ENCODE results near the gene EHD4.

The EHD4 gene

DNA sequence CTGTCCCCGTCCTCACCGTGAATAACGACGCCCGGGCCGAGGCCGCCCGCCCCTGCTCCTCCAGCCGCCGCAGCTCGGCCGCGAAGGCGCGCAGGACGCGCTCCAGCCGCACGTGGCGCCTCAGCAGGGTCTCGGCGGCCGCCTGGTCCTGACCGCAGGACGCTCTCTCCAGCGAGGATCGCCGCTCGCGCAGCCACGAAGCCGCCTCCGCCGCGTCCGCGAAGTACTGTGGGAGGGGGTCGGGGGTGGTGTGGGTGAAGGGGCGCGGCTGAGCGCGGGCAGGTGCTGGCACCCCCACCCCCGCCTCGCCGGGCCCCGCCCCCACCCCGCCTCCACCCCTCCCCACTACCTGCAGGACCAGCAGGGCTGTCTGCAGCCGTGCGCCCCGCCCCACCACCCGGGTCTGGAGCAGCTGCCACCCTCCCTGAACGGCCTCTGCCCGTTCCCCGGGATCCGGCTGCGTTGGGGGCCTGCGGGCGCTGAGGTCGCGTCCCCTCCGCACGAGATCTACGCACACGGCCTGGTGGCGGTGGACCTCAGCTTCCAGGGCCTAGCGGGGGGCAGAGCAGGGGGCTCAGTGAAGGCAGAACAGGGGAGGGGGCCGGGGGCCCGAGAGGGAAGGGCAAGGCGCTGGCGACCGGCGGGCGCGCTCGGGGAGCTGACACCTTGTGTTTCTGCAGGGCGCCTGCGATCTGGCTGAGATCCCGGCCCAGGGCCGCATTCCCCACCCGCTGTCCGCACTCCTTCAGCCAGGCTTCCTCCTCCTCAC is 90.3 kb downstream of the EHD4 start:
- no peak for DNase-seq (ENCODE audit: low read depth in 4 of 4, low spot score in 1 of 4)

DNA sequence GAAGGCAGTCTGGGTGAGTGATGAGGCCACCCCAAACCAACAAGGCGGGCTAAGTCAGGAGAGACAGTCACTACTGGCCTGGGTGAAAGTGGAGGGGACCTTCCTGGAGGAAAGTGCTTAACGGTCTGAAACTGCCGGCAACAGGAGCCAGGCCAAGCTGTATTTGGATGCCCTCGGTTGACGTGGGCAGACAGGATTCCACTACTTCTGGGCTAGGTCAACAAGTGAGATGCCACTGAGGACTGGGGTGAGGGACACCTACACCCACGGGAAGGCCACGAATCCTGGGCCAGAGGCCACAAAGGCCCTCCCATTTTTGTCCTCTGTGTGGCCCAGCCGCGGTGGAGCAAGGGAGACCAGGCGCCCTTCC is 90.8 kb downstream of the EHD4 start:
- DNase-seq (ENCODE audit: low read depth in 4 of 4, low spot score in 1 of 4) = no peak

DNA sequence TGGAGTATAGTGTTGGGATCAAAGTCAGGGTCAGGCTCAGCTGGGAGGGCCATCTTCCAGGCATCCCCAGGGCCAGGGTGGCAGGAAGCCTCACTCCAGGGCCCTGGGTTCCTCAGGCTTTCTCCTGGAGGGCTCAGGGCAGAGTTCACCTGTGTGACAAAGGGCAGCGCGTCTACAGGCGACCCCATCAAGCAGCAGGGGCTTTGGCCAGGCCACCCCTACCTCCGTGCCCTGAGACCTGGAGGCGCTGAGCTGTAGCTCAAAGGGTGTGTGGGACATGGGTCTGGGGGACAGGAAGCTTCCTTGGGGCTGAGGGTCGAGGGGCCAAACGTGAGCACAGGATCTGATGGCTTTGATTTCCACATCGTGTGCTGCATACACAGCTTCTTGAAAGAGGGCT is 91.3 kb downstream of the EHD4 start:
- no peak for DNase-seq (ENCODE audit: low read depth in 4 of 4, low spot score in 1 of 4)

DNA sequence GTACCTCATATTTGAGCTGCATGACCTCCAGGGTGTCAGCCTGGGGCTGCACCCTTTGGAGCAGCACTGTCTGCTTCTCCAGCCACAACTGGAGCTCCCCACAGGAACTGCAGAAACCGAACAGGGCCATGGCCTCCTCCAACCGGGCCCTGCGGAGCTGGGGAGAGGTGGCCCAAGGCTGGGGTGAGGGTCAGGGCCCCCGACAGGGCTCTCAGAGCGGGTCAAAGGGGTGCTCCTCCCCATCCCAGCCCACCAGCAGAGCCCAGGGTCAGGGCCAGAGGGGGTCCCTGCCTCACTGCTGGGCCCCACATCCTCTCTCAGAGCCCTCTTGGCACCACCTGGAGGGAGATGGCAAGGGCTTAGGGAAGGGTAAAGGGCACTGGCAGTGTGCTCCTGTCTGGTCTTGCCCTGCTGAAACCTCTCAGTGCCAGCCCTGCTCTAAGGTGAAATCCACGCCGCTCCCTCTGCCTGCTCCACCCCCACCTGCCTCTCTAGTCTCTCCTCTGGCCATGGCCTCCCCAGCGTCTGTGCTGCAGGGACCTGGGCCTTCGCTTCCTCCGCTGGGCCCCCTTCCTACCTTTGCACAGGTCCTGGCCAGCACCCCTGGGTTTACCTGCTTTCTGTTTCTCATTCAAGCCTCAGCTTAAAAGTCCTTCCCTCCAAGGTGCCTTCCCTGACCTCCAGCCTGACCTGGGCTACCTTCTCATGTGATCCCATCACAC is 92.0 kb downstream of the EHD4 start:
- no peak for DNase-seq (ENCODE audit: low read depth in 4 of 4, low spot score in 1 of 4)

DNA sequence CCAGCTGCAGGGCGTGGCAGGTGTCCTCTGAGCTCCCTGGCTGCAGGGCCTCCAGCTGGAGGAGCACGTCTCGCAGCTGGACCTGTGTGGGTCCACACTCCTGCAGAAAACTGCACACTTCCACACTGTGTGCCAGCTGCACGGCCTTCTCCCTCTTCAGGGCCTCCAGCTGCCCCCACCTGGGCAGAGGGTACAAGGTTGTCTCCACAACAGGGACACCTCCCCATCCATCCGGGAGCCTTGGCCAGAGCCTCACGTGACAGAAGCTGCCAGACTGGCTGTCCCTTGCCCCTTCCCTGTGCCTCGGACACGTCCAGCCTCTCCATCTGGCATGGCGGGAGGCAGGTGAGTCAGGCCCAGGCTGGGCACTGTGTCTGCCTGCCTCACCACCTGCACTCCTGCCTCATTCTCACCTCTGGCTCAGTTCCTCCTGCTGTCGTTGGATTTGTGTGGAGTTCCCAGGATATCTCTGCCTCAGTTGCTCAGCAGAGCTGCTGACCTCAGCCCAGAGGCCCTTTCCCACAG is 93.0 kb downstream of the EHD4 start:
- no peak for DNase-seq (ENCODE audit: low read depth in 4 of 4, low spot score in 1 of 4)

DNA sequence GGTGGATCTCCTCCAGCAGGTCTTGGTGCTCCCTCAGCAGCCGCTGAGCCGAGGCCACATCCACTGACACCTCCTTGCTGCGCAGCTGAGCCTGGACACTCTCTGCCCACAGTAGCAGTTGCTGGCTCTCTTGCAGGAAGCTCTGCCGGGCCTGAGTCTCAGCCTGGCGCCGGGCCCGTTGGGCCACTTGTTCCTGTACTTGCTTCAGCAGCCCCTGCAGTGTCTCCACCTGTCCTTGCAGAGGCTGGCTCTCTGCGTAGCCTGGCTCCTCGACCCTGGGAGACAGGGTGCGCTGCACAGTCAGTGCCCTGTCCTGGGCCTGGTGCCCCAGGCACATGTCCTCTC is 94.0 kb downstream of the EHD4 start:
- DNase-seq (ENCODE audit: low read depth in 4 of 4, low spot score in 1 of 4) = no peak

DNA sequence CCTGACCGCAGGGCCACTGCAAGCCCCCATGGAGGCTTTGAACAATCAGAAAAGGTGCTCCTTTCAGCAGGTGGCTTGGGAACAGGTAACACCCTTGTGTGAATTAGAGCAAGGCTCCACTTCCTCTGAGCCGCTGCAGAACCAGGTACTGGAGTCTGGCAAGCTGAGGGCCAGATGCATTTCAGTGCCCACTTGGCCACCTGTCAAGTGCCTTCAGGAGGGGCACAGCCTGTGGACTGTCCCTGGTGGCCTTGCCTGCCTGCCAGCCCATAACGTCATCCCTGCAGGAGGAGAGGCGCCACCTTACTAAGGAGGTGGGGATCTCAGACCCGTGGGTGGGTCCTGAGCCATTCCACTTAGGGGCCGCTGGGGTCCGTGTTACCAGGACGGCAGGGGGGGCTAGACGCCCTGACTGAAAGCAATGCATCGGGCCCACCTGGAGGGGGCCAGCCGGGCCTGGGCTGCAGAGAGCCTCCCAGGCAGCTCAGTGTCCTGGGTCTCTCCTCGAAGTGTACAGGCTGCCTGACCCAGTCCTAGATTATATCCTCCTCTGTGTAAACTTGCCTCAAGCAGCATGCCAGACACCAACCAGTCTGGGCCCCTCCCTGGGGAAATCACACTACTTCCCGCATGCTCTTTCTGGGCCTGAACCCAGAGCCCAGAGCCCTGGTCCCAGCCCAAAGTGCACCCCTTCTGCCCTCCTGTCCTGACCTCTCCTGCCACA is 94.6 kb downstream of the EHD4 start:
- DNase-seq (ENCODE audit: low read depth in 4 of 4, low spot score in 1 of 4) = no peak

DNA sequence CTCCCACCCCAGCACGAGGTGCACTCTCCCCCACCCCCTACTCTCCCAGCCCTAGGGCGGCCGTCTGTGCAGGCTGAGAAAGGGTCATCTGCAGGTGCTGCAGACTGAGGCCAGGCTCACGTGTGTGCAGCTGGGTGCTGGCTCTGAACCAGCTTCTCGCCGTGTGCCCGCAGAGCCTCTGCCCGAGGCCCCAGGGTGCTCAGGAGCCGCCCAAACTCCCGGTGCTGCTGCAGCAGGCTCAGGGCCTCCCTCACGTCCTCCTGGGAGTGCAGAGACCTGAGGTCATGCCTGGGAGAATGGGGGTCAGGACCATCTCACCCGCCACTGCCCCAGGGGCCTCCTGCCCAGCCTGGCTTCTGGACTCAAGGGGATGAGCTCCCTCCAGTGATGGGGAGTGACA is 95.7 kb downstream of the EHD4 start:
- no peak for DNase-seq (ENCODE audit: low read depth in 4 of 4, low spot score in 1 of 4)

DNA sequence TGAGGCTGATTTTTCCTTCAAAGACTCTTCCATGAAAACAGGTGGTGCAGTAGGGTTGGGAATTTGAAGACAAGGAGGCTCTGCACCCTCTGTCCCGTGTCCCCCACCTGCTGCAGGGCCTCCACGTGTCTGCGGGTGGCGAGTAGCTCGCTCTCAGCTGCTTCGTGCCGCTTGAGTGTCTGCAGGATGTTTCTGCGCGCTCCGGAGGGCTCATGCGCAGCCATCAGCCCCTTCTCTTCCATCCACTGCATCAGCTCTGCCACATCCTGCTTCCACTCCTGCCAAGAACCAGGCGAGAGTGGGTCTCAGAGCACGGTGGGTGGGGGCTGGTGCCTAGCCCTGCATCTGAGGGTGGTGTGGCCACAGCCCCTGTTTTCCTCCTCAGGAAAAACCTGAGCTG is 96.3 kb downstream of the EHD4 start:
- no peak for DNase-seq (ENCODE audit: low read depth in 4 of 4, low spot score in 1 of 4)

DNA sequence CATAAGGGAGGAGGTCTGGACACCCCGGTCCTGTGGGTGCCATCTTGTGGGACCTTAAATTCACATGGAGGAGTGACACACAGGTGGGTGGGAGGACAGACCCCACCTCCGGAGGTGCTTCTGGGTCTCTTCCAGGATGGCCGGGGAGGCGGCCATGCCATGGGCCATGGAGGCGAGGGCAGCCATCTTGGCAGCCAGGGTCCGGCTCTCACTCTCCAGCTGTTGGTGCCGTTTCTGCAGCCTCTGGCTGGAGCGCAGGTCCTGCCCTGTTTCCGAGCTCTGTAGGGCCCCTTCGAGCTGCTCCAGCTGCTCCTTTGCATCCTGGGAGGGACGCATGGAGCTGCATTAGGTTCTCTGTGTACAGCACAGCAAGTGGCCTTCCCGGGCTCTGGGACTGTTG is 97.6 kb downstream of the EHD4 start:
- DNase-seq (ENCODE audit: low read depth in 4 of 4, low spot score in 1 of 4) = no peak

DNA sequence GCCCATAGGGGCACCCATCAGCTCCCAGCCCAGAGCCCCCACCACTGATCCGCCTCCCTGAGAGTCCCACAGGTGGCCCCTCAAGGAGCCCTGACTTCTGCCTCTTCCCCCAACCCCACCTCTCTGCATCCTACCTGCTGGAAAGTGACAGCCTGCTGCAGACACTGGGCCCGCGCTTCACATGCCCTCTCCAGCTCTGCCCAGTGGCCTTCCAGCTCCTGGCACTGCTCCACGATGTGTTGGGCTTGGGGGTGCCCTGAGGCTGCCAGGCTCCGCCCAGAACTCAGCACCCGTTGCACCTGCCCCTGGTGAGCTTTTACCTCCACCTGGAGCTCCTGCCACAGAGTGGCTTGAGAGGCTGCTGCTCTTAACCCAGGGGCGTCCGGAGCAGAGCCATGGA is 98.6 kb downstream of the EHD4 start:
- no peak for DNase-seq (ENCODE audit: low read depth in 4 of 4, low spot score in 1 of 4)

DNA sequence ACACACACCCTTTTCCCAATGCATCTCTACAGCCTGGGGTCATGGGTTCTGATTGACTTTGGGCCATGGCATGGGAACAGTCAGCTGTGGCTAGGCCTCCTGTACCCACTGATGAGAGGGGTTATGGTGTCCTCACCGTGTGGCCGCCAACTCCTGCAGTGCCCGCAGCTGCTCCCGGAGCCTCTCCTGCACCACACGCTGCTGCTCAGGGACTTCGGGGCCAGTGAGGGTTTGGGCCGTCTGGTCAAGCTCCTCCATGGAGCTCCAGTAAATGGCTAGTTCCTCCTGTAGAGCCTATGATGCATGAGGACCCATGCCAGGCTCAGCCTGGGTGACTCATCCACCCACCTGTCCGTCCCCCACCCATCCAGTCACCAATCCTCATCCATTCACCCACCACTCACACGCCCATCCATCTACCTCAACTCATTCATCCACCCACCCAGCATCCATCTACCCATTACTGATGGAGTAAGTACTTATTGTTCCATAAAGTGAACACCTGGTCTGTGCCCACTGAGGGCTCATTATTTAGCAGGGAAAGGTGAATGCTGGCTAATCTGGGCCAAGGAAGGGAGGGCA is 100.1 kb downstream of the EHD4 start:
- DNase-seq (ENCODE audit: low read depth in 4 of 4, low spot score in 1 of 4) = no peak

DNA sequence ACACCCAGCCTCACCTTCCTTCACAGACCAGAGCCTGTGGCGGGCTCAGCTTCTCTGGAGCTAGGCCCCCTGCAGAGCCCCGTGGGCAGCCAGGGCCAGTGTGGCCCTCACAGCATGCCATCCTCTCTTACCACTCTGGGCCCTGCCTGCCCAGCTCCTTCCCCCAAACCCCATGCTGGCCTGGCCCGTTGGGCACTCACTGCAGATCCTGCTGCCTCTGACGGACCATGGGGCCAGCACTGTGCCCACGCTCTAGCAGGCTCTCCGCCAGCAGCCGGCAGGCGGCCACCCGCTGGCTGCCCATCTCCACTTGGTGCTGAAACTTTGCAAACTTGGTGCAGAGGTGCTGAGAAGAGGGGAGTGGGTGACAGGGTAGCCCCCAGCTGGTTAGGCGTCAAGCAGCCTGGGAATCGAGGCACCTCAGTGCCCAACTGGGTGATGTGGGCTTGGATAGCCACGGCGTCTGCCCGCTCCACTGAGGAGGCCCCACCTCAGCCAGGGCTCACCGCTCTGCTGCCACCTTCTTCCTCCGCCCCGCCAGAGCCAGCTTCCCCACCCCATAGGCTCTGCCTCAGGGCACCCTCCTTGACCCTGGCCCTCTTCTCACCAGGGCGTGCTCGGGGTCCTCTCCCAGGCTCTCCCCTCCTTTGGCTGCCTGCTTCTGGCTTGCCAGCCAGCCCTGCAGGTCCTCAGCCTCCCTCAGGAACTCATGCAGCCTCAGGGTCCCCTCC is 101.0 kb downstream of the EHD4 start:
- DNase-seq (ENCODE audit: low read depth in 4 of 4, low spot score in 1 of 4) = no peak

DNA sequence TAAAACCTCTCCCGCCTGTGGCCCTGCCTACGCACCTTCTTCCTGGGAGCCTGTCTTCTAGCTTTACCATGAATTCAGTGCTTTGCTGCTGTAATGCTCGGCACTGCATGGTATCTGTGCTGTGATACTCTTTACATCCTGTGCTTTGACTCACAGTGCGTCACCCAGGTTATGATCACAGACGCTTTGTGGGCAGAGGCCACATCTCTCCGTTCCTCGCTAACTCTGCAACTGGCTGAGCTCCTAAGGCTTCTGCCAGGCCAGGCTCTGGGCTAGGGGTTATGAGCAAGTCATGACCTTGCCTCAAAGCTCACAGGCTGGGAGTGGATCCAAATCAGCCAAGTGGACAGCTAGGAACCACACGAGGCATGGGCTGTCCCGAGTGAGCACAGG is 101.7 kb downstream of the EHD4 start:
- peak in 3 of 4 experiments; percentile 34 to 56 (median 38) for DNase-seq (ENCODE audit: low read depth in 4 of 4, low spot score in 1 of 4)

DNA sequence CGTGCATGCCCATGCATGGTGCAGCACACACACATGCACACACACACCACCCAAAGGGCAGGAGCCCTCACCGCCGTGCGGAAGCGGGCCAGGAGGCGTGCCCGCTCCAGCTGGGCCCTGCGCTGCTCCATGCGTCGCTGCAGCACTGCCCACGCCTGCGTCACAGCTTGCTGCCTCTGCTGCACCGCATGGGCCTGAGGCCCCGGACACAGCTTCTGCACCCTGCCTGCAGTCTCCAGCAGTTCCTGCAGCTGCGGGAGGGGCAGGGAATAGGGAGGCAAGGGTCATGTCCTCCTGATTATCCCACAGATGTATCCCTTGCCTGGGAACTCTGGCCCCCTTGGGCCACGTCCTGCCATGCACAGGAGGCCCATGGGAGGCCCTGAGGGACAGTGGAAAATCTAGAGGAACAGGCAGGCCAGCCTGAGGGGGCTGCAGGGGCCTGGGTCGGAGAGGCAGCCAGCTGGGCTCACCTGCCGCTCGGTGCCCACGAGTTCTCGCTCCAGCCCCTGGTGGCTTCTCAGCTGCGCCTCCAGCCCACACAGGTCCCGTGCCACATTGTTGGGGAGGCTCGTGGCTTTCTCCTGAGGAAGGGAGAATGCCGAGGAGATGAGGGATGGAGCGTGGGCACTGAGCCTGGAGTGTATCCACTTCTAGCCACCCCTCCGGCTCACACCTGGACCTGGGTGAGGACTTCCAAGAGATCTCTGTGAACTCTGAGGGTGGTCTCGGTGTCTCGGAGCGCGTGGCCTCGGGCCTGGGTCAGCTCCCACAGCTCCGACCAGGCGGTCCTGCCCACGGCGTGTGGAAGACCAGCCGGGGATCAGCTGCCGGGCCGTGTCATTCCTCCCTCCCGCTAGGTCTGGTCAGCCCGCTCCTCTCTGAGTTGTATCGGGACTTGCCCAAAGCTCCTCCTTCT is 102.3 kb downstream of the EHD4 start:
- no peak for DNase-seq (ENCODE audit: low read depth in 4 of 4, low spot score in 1 of 4)

DNA sequence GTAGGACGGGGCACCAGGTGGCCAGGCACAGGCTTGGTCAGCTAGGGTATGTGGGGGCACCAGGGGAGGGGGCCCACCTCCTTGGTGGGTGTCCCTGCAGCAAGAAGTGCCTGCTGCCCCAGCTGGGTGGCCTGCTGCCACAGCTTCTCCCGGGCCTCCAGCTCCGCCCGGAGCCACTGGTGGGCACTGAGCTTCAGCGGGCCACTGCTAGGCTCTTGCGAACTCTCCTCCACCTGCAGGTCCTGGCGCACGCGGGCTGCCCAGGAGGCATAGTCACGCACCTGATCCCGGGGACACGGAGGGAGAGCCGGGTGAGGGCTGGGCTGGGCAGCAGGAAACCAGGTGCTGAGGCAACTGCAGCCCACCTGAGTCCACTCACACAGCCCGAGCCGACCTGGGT is 104.0 kb downstream of the EHD4 start:
- DNase-seq (ENCODE audit: low read depth in 4 of 4, low spot score in 1 of 4) = no peak

DNA sequence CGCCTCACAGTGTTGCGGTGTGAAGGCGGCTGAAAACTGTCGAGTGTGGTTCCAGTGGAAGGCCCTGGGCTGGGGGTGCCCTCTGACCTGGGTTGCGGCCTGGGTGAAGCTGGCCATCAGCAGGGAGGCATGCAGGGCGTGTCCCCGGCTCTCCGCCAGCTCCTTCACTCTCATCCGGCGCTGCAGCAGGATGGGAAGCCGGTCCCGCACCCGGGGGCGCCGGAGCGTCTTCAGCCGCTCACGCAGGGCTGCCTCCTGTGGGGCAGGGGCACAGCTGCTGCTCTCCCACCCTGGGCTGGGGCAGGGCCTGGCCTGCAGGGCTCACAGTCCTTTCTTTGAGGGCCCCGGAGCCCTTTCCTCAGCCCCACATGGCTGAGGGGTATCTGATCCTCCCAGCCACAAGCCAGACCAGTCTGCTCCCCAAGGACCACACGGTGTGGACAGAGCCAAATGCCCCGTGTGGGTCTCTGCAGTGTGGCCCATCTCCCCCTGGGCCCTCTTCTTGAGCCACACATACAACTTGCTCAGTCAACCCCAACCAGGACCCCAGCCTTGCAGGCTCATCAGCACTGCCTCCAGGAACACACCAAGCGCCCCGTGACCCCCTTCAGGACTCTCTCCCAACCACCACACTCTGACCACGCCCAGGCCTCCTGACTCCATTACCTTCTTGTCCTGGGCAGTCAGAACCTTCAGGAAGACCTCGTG is 105.3 kb downstream of the EHD4 start:
- DNase-seq (ENCODE audit: low read depth in 4 of 4, low spot score in 1 of 4) = no peak

DNA sequence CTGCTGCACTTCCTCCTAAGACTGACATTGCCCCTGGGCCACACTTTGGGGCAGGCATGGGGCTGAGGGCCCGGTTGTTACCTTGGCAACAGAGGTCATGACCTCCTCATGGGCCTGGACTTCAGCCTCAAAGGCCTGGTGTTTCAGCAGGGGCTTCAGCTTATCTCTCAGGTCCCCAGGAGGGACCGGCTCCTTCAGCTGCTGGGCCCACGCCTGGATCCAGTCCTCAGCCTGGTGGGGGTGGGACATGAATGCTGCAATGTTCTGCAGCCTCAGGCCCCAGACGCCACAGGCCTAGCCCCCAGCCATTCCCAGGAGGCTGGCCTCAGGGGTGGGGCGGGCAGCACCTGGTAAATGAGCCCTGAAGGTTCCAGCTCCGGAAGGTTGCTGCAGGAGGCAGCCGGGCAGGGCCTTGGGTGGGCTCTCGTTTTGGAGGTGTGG is 106.1 kb downstream of the EHD4 start:
- DNase-seq (ENCODE audit: low read depth in 4 of 4, low spot score in 1 of 4) = no peak

DNA sequence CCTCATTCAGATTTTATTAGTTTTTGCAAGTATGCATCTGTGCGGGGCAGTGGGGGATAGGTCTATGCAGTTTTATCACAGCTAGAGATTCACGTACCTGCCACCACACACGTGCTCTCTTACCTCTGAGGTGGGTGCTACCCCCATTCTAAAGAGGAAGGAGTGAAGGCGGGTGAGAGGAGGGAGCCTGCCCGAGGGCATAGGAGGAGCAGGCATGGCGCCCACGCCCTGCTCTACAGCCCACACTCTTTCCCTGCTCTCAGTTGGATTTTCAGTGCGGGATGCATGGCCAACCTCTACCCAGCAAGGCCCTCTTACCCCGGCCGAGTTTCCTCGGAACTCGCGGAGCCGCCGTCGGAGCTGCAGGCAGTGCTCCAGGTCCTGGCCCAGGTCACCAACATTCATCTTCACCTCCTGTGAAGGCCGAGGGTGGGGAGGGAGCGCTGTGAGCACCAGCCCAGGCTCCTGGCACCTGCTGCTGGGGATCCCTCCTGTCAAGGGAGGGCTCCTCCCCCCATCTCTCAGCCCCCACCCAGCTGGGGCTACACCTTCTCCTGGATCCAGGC is 106.8 kb downstream of the EHD4 start:
- DNase-seq (ENCODE audit: low read depth in 4 of 4, low spot score in 1 of 4) = no peak

All from stimulated activated CD4-positive, alpha-beta T cell treated with anti-CD3 and anti-CD28 coated beads, Interleukin-1b, Interleukin-23, amount 100 ng/mL, for 24 hours (primary cell).